Stimulated activated CD8-positive, alpha-beta memory T cell treated with anti-CD3 and anti-CD28 coated beads, Interleukin-7, amount 100 ng/mL, for 4 hours (primary cell): ENCODE data around the gene F12.
"Not testable (repeated sequence)": the region's sequence is repeated elsewhere in the genome, so short reads cannot be mapped to it uniquely, and the experiment has no call there.

Experiments
- DNase-seq, 2 donors: peaks; one replicate each; pipeline ENCODE4 v3.0.0-alpha.2; 2020; ENCODE audit warnings: low read depth in 2 of 2

Gene F12

DNA sequence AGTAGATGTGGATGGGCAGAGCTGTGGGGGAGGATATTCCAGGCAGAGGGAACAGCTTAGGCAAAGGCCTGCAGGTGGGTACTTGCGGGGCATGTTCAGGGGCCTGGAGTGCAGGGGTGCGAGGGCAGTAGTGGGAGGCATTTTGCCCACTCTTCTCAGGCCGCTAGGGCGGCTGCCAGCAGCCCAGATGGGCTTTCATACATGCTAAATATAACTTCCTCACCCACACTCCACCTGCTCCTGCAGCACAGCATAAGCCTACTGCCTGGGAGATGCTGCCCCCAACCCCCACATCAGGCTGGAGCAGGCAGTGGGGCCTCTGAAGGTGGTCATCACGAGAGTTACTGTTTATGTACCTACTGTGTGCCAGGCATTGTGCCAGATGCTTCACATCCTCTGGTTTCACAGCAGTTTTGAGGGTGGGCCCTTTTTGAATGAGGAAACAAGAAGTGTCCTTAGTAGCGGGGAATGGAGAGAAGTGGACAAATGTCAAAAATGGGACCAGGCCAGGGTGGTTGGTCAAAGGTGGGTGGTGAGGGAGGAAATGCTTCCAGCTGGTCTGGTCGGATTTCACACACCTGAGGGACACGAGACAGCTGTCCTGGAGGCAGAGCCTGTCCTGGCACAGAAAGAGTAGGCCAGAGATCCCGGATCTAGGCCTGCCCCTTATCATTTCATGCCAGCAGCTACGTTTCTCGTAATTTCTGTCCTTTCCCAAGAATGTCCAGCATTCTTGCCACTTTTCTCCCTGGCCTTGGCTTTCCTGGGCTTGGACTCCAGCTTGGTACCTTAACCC is 39.5 kb downstream of the F12 start:
- no peak for DNase-seq

DNA sequence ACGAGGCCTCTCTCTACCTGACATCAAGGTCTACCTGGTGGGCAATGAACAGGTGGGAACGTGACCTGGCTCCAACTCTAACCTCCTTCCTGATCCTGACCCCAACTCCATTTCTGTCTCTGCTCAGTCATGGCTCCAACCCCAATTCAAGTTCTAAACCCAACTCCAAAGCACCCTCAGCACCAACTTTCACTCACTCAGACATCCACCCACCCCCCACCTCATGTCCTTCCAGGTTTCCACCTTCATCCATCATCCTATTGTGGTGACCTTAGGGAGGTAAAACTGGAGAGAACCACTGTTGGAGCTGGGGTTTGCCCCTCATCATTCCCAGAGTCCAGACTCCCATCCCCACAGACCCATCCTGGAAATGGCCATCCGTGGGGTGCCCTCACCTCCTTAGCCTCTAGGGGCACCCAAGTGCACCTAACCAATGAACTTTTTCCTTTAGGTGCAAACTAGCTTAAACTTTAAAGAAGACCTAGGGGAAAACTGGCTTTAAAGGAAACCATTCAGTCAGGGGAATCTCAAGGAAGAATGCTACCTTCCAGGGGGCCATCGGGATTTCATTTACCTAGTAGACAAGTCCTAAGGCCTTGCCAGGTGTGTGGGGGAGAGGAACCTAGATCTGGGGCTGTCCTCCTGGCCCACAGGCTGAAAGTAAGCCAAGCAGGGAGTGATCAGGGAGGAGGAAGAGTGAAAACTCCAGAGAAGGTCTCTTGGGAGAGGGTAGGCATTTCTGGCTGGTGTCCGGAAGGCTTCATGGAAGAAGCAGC is 40.3 kb downstream of the F12 start:
- no peak for DNase-seq

DNA sequence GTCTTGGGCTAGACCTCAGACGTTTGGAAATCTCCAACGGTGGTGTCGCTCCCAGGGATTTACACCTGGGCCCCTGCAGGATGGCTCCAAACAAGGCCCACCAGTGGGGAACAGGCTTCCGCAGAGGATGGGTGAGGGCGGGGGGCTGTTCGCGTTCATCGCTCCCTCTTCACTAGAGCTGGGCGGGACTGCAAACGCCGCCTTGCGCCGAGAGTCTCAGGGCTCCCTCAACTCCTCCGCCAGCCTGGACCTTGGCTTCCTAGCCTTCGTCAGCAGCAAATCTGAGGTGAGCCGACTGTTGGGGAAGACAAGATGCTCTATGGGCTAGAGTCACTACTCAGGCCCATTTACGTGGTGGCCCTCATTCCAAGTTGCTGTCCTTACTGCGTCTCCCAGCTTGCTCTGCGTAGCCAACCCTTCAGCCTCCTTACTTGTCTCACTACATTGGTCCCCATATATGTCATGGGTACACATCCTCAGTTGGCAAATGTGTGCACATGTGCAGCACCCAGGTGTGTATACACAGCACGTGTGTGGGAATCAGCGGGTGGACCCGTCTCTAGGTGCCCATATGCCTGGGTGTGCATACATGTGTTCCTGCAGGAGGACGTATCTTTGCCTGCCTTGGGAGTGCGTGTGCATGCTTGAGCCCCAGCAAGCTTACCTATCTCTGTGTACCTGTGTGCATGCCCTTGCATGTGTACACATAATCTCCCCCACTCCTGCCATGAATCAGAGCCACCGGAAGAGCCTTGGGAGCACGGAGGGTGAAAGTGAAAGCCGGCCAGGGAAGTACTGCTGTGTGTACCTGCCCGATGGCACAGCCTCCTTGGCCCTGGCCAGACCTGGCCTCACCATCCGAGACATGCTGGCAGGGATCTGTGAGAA is 41.1 kb downstream of the F12 start:
- no peak for DNase-seq

DNA sequence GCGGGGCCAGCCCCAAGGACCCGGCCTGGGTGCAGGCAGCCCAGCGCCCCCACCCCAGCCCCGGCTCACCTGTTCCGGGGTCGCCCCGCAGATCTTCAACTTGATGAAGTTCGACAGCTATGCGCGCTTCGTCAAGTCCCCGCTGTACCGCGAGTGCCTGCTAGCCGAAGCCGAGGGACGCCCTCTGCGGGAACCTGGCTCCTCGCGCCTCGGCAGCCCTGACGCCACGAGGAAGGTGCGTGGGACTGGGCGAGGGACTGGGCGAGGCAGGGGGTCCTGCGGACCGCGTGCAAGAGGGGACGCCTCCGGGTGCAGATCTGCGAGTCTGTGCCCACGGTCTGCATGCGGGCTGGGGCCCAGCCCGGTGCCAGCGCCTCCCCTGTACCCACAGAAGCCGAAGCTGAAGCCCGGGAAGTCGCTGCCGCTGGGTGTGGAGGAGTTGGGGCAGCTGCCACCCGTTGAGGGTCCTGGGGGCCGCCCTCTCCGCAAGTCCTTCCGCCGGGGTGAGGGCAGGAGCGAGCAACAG is 42.0 kb downstream of the F12 start:
- no peak for DNase-seq

DNA sequence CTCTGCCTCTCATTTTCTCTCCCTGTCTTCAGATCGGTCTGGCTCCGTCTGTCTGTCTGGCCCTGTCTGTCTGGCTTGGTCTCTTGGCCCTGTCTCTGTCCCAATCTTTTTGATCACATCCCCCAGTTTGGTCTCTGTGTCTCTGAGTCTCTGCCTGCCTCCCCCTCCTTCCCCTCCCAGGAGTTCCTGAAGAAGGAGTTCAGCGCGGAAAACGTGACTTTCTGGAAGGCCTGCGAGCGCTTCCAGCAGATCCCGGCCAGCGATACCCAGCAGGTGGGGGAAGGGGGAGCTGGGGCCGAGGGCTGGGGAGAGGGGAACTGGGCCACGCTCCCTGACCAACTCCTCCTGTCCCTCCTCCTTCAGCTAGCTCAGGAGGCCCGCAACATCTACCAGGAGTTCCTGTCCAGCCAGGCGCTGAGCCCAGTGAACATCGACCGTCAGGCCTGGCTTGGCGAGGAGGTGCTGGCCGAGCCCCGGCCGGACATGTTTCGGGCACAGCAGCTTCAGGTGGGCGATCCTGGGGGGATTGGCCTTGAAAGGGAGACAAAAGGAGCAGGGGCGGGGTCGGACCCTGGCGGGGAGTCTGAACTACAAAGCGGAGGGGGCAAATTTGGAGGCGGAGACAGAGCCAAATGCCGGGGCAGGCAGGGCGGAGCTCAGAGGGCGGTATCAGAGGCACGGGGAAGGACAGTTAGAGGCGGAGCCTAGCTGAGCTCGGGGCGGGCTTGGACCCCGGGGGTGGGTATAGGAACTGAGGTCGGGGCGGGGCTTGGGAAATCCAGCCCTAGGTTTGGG is 42.6 kb downstream of the F12 start:
- DNase-seq: no peak

DNA sequence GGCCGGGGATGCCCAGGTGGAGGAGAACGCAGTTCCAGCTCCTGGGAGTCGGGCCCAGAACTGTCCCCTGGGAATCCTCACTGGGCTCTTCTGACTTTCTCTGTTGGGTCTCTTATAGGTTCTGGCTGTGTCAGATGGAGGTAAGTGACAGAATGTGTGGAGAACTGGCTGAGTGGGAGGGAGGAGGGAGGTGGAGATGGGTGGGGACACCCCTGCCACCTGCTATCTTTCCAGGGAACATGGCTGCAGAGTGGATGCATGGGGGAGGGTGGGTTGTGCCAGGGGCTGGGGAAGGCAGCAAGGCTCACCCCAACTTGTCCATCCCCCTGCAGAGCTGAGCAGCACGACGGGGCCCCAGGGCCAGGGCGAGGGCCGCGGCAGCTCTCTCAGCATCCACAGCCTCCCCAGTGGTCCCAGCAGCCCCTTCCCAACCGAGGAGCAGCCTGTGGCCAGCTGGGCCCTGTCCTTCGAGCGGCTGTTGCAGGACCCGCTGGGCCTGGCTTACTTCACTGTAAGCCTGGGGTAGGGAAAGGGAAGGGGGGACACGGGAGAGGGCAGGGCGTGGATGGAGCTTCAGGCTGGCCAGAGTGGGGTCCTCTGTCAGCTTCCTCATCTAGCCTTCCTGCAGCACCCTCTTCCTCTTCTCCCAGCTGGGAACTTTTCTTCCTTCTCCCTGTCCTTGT is 43.4 kb downstream of the F12 start:
- no peak for DNase-seq

DNA sequence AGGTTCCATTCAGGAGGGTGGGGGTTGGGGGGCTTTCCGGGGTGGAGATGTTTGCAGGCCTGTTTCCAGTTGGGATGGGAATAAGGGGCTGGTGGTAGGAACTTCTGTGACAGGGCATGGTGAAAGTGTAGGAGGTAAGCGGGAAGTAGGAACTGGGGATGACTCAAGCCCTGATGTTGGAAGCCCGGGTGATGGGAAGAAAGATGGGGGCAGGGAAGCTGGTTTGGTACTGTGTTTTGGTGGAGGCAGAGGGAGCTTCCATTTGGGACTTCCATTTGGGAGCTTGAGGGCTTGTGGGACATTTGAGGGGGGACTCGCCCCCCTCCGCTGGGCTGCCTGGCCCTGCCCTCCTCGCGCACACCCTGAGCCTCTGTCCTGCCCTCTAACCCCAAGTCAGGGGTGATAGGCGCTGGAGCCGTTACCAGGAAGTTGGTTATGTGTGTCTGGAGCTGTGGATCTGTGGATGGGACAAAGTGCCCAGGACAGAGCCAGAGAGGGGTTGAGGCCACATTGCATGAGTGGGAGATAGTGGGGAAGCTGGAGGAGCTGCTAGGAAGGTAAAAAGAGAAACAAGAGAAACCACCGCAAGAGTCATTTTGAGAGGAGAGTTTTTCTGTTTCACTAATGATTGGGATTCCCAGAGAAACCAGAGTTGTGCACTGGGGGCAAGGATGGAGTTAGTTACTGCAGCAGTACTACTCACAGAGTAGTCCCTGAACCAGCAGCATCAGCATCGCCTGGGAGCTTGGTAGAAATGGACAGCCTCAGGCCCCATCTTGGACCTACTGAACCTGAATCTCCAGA is 45.0 kb downstream of the F12 start:
- no peak for DNase-seq

DNA sequence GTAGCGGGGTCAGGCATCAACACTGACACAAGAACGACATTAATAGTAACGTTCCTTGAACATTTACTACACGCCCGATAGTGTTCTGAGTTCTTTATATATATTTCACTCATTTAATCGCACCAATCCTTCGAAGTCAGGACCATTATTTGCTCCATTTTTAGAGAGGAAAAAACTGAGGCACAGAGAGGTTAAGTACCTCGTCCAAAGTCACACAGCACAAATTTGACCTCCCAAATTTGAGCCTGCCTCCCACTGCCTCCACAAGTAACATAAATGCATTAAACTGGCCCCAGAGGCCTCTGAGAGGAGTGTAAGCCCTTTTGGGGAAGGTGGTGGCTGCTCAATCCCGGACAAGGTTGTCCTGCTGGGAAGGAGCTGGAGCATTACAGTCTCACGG is 45.8 kb downstream of the F12 start:
- no peak for DNase-seq

DNA sequence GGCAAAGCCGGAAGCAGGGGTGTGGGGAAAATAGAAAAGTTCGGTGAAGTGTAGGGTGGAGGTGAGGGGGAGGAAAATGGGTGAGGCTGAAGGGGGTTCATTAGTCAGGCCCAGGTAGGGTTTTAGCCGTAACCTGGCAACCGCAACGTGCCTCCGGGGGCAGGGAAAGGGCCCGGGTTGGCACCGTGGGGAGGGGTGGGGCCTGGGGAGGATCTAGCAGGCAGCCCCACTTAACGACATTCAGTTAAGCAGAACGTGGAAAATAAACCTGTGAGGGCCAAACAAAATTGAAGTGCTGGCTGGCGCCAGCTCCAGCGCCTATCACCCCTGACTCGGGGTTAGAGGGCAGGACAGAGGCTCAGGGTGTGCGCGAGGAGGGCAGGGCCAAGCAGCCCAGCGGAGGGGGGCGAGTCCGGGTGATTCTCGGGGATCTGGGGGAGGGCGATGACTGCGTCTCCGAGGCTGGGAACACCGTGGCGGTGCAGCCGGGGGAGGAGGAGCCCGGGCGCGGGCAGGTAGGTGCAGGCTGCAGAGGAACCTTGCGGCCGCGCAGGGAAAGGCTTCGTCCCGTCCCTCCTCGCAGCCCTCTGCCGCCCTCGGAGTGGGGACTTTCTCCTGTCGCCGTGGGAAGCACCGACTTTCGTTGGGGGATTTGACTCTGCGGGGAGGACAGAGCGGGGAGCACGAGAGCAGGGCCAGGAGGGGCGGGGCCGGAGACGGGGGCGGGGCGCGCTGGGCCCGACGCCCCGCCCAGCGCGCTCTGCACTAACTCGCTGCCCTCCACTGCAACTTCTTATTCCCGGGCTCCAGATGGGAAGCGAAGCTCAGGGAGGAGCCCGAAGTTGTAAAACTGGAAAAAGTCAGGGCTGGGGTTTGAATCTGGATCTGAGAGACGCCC is 46.5 kb downstream of the F12 start:
- DNase-seq: peak; percentile 50 to 67

DNA sequence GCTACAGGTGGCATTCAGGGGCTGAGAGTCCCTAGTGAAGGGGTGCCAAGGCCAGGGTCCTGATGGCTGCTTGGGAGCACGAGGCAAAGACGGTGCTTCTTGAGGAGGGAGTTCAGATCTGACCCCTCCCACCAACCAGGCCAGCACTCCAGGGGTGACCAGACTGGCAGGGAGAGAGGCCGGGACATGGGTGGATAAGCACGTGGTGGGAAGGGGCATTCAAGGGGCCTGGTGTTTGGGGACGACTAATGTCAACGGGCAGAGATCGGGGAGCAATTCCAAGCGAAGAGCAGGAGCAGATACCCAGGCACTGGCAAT is 47.1 kb downstream of the F12 start:
- no peak for DNase-seq

DNA sequence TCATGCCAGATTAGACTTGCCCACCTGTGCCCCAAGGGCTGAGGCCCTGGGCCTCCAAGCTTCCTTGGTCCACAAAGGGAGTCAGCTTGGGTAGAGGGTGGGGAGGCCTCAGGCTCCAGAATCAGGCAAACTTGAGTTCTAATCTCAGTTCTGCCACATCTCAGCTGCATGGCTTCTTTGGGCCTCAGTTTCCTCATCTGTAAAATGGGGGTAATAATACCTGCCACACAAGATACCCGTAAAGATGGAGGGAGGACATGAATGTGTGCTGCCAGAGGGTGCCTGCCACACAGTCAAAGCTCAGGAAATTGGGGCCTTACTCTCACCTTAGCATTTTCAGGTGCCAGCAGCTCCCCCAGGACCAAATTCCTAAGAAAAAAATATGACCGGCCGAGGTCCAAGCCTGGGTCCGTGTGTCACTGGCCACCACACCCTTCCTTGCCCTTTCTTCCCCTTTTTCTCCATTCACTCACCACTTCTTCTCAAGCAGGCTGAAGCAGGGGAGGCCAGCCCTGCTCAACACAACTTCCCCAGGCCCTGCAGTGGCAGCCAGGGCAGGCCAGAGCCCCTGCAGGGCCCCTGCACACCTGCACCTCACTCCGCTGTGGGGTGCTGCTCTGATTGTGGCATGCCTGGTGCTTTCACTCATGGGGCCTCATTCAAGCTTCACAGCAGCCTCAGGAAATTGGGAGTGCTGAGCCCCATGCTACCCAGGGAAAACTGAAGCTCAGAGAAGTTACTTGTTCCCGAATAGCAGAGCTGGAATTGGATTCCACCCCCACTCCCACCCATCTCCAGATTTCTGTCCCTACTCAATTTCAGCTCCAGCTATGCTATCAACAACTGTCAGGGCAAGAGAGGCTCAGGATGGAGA is 47.7 kb downstream of the F12 start:
- no peak for DNase-seq

DNA sequence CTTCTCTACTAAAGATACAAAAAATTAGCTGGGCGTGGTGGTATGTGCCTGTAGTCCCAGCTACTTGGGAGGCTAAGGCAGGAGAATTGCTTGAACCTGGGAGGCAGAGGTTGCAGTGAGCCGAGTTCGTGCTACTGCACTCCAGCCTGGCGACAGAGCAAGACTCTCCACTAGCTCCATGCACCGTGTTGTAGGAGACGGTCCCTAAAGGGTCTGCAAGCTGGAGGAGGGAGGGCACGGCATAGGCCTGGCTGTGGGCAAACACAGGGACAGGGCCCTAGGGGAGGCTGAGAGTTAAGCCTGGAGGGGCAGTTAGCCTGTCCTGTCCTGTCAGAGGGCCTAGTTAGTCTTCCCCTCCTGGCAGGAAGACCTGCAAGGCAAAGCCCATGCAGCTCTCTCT is 48.6 kb downstream of the F12 start:
- not testable (repeated sequence) for DNase-seq

DNA sequence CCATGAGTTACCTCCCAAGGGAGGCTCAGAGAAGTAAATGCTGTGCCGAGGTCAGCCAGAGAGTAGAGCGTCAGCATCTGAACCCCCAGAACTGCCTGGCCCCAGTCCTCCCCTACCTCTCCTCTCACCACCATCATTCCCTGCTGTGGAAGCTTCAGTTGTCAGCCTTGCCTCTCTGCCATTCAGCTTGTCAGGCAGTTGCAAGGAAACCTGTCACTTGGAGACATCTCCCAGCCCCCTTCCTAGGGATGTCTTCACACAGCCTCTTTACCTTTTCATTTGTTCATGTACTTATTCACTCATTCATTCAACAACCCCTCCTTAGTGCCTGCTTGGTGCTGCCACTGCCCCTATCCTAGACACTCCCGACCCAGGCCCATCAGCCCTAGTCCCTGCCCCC is 49.5 kb downstream of the F12 start:
- DNase-seq: no peak

DNA sequence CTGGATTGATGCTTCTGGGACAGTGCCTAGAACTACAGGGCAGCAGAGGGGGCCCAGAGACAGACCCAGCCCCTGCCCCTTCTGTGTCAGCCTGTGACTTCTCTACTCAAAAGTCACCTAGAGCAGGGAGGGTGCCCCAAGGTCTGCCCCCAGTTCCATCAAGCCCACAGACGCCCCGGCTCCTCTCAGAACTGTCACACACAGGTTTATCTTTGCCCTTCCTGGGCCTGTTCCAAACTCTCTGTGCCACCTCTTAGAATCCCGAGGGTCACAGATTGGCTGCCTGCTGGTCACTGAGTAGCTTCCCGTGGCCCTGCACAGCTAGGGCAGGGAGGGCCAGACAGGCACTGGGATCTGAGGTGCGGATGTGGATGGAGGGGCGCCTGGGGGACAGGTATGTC is 49.9 kb downstream of the F12 start:
- DNase-seq: no peak

DNA sequence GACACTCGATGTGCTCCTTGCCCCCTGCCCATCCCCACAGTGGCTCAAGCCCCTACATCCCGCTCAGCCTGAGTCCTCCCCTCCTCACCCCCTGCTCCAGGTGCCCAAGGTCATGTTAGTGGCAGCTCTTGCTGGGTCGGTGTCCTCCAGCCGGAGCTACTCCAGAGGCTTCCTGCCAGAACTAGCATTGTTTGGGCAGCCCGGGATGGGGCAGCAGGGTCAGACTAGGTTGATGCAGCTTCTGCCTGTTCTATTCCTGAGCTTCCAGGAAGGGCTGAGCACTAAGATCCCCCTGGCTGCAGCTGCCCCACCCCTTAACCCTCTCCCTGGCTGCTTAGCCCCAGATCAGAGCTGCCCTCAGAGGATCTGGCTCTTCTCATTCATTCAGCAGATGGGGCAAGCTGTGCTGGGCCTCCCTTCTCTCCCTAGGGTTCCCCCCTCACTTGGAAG is 51.0 kb downstream of the F12 start:
- DNase-seq: no peak

DNA sequence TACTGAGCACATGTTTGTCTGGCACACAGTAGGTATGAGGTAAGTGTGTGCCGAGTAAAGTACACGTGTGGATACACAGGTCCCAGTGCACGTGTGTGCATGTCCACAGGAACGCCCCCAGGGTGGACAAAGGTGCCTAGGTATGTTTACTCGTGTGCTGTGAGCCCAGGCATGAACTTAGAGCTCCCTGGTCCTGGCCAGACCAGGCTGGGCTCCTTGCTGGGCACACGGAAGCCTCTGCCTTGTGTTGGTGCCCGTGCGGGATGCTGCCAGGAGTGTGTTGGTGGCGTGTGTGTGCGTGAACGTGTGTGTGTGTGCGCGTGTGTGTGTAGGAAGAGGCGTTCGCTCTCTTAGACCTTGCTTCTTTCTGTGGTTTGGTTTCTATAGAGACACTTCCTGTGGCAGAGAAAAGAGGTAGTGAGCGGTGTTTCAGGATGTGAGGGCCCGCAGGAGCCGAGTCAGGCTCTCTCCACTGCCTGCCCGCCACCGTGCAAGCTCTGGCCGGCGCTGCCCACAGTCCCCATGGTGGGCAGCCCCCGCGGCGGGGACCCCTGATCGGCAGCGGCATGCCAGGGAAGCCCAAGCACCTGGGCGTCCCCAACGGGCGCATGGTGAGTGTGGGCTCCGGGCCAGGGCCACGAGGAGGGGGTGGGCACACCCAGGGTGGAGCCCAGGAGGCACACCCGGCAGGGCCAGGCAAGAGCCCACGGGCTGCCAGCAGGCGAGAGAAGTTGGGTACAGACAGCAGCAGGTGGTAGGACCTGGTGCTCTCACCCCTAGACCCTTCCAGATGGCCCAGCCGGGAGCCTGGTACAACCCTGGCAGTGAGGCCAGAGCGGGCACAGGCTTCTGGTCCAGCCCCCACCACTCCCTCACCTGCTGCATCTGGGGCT is 51.7 kb downstream of the F12 start, which contains the start of gene RGS14:
Gene RGS14, plus strand, starts transcription at position 466 of the 893 bp plus-strand sequence. Its CDS starts 101 bp downstream, at position 567.
- DNase-seq: peak; percentile 38 to 64

DNA sequence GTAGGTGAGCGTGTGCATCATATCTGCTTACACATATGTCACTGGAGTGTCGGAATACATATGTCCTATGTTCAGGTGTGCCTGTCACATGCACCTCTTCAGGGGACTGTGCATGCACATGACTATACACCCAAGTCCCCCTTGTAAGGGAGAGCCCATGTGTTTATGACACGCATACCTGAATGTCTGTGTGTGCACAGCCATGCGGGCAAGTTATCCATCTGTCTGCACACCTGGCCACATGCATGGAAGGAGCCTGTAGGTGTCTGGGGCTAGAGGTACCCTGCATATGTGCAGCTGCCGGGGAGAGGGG is 52.3 kb downstream of the F12 start:
- DNase-seq: no peak
